Fibroblast of skin of left quadriceps (primary cell): ENCODE measurements around the gene ZBTB8OS.
"Not testable (repeated sequence)": the region's sequence is repeated elsewhere in the genome, so short reads cannot be mapped to it uniquely, and the experiment has no call there.

Experiments
- DNase-seq, 2 experiments: peaks; one replicate each; pipeline ENCODE4 v3.0.0-alpha.2; 2013; ENCODE audit warnings: low read depth in 2 of 2

Gene ZBTB8OS

GRCh38 chr1:32650752-32651460 lies 556 bp upstream of the ZBTB8OS start, which contains the start of gene RBBP4:
Gene RBBP4 (plus strand): TSS chr1:32651208. CDS start chr1:32651307, 99 bp downstream.
- DNase-seq = peak; percentile 94 to 95

GRCh38 chr1:32647308-32648134 lies 2.8 kb downstream of the ZBTB8OS start:
- no peak for DNase-seq

- no peak for DNase-seq
Observed at GRCh38 chr1:32644426-32644825, 5.9 kb downstream of the ZBTB8OS start.

GRCh38 chr1:32642292-32642827 lies 8.0 kb downstream of the ZBTB8OS start:
- not testable (repeated sequence) for DNase-seq

- peak; percentile 32 to 40 for DNase-seq
Observed at GRCh38 chr1:32639489-32640075, 10.8 kb downstream of the ZBTB8OS start.

- no peak for DNase-seq
Observed at GRCh38 chr1:32636914-32637645, 13.3 kb downstream of the ZBTB8OS start.

GRCh38 chr1:32635508-32636277 lies 14.7 kb downstream of the ZBTB8OS start:
- no peak for DNase-seq

- no peak for DNase-seq
Observed at GRCh38 chr1:32632829-32633228, 17.5 kb downstream of the ZBTB8OS start.

- DNase-seq = not testable (repeated sequence)
Observed at GRCh38 chr1:32630173-32630572, 20.2 kb downstream of the ZBTB8OS start.

- no peak for DNase-seq
Observed at GRCh38 chr1:32627596-32628162, 22.7 kb downstream of the ZBTB8OS start.

GRCh38 chr1:32626176-32626575 lies 24.2 kb downstream of the ZBTB8OS start:
- no peak for DNase-seq

- DNase-seq = no peak
Observed at GRCh38 chr1:32623775-32624174, 26.6 kb downstream of the ZBTB8OS start.

- DNase-seq = no peak
Observed at GRCh38 chr1:32622806-32623681, 27.3 kb downstream of the ZBTB8OS start.

- no peak for DNase-seq
Observed at GRCh38 chr1:32622205-32622604, 28.1 kb downstream of the ZBTB8OS start.

GRCh38 chr1:32619701-32620485 lies 30.5 kb downstream of the ZBTB8OS start:
- peak in 1 of 2 experiments; percentile 7 for DNase-seq

GRCh38 chr1:32618673-32619221 lies 31.6 kb downstream of the ZBTB8OS start:
- no peak for DNase-seq

- DNase-seq = no peak
Observed at GRCh38 chr1:32613472-32613871, 36.9 kb downstream of the ZBTB8OS start.

GRCh38 chr1:32612189-32612881 lies 38.0 kb downstream of the ZBTB8OS start:
- peak; percentile 18 to 20 for DNase-seq
